ENCODE data around the gene ASB5.

Gene ASB5

GRCh38 chr4:176277162-176277904 lies 8.3 kb upstream of the ASB5 start:
- DNase-seq (ENCODE audit: low read depth): no peak

- no peak for DNase-seq (ENCODE audit: low read depth)
These were observed 7.7 kb upstream of the ASB5 start for GRCh38 chr4:176276710-176277109.

- no peak for DNase-seq (ENCODE audit: low read depth)
These were observed 5.4 kb upstream of the ASB5 start for GRCh38 chr4:176274441-176274840.

- DNase-seq (ENCODE audit: low read depth): no peak
These were observed 4.7 kb upstream of the ASB5 start for GRCh38 chr4:176273736-176274135.

GRCh38 chr4:176272799-176273198 lies 3.8 kb upstream of the ASB5 start:
- DNase-seq (ENCODE audit: low read depth): no peak

GRCh38 chr4:176271749-176272148 lies 2.7 kb upstream of the ASB5 start:
- no peak for DNase-seq (ENCODE audit: low read depth)

- no peak for DNase-seq (ENCODE audit: low read depth)
These were observed 1.6 kb upstream of the ASB5 start for GRCh38 chr4:176270669-176271068.

- no peak for DNase-seq (ENCODE audit: low read depth)
These were observed 3.0 kb downstream of the ASB5 start for GRCh38 chr4:176266026-176266425.

GRCh38 chr4:176262243-176262642 lies 6.8 kb downstream of the ASB5 start:
- DNase-seq (ENCODE audit: low read depth): no peak

- DNase-seq (ENCODE audit: low read depth): no peak
These were observed 7.5 kb downstream of the ASB5 start for GRCh38 chr4:176261481-176261880.

- no peak for DNase-seq (ENCODE audit: low read depth)
These were observed 8.0 kb downstream of the ASB5 start for GRCh38 chr4:176261018-176261417.

GRCh38 chr4:176259330-176260090 lies 9.5 kb downstream of the ASB5 start:
- no peak for DNase-seq (ENCODE audit: low read depth)

- no peak for DNase-seq (ENCODE audit: low read depth)
These were observed 10.9 kb downstream of the ASB5 start for GRCh38 chr4:176258135-176258534.

GRCh38 chr4:176256921-176257320 lies 12.1 kb downstream of the ASB5 start:
- no peak for DNase-seq (ENCODE audit: low read depth)

GRCh38 chr4:176242764-176243347 lies 26.2 kb downstream of the ASB5 start:
- no peak for DNase-seq (ENCODE audit: low read depth)

- no peak for DNase-seq (ENCODE audit: low read depth)
These were observed 27.3 kb downstream of the ASB5 start for GRCh38 chr4:176241703-176242102.

- DNase-seq (ENCODE audit: low read depth): no peak
These were observed 30.2 kb downstream of the ASB5 start for GRCh38 chr4:176238826-176239225.

- DNase-seq (ENCODE audit: low read depth): no peak
These were observed 30.8 kb downstream of the ASB5 start for GRCh38 chr4:176238157-176238610.

- no peak for DNase-seq (ENCODE audit: low read depth)
These were observed 32.1 kb downstream of the ASB5 start for GRCh38 chr4:176236946-176237345.

GRCh38 chr4:176230836-176231235 lies 38.2 kb downstream of the ASB5 start:
- DNase-seq (ENCODE audit: low read depth): no peak

GRCh38 chr4:176229645-176230044 lies 39.4 kb downstream of the ASB5 start:
- DNase-seq (ENCODE audit: low read depth): no peak

GRCh38 chr4:176226736-176227135 lies 42.3 kb downstream of the ASB5 start:
- DNase-seq (ENCODE audit: low read depth): no peak

GRCh38 chr4:176223561-176223960 lies 45.5 kb downstream of the ASB5 start:
- DNase-seq (ENCODE audit: low read depth): no peak

Data from T-helper 22 cell (primary cell).